ENCODE results near the gene CTDNEP1.

The CTDNEP1 gene

DNA sequence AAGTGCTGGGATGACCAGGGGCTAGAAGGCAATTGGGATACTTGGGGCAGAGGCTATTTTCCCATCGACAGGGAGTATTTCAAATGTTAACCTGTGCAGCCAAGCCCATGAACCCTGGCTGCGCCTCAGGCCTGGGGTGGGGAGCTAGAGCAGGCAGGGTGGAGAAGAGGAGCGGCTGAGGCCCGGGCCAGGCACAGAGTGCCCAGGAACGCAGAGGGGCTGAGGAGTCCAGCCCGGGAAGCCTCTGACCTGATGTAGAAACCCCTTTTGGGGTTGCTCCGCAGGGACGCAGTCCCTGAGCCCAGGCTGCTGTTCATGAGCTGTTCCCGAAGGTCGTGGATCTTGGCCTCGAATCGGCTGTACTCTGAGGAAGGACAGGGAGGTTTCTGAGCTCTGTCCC is 55.6 kb downstream of the CTDNEP1 start:
- Histone ChIP-seq H3F3A (ENCODE audit: low read depth) (no peaks in the 10 kb centered on the region), H3K4me1 (ENCODE audit: insufficient read depth, low read length, poor library complexity, severe bottlenecking) (no peaks in the 10 kb centered on the region), H3K79me2 (ENCODE audit: insufficient read depth, low read length) (no peaks in the 10 kb centered on the region), H3K27me3 (ENCODE audit: insufficient read depth, low read length, poor library complexity, severe bottlenecking) (no peaks in the 10 kb centered on the region), H3K4me3 (ENCODE audit: low read length, poor library complexity, severe bottlenecking) (no peak overlapping the region), H3K4me2 (ENCODE audit: low read depth, low read length, poor library complexity, severe bottlenecking) (no peak overlapping the region), H4K20me1 (ENCODE audit: insufficient read depth, low read length, poor library complexity, severe bottlenecking) (no peaks in the 10 kb centered on the region), H3K9me2 (replicated peaks; ENCODE audit: low read depth, low read length) (no peaks in the 10 kb centered on the region), H3K9ac (ENCODE audit: low read depth, low read length, poor library complexity, severe bottlenecking) (no peak overlapping the region), H3K9me3 (ENCODE audit: insufficient read depth, low read depth, low read length) (no peaks in the 10 kb centered on the region), H3K36me3 (ENCODE audit: insufficient read depth, low read length) (peaks cover 32% of the 10 kb centered on the region; the same call in 1 of the 2 replicates), H2AFZ (ENCODE audit: low read length) (no peak overlapping the region)
- TF ChIP-seq EZH2phosphoT487 (IDR thresholded peaks at IDR 0.05; ENCODE audit: borderline replicate concordance) = no peak
- TF ChIP-seq, protein P1, sequence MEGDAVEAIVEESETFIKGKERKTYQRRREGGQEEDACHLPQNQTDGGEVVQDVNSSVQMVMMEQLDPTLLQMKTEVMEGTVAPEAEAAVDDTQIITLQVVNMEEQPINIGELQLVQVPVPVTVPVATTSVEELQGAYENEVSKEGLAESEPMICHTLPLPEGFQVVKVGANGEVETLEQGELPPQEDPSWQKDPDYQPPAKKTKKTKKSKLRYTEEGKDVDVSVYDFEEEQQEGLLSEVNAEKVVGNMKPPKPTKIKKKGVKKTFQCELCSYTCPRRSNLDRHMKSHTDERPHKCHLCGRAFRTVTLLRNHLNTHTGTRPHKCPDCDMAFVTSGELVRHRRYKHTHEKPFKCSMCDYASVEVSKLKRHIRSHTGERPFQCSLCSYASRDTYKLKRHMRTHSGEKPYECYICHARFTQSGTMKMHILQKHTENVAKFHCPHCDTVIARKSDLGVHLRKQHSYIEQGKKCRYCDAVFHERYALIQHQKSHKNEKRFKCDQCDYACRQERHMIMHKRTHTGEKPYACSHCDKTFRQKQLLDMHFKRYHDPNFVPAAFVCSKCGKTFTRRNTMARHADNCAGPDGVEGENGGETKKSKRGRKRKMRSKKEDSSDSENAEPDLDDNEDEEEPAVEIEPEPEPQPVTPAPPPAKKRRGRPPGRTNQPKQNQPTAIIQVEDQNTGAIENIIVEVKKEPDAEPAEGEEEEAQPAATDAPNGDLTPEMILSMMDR (conservative IDR thresholded peaks at IDR 0.05; ENCODE audit: low read length) = no peak

All from Loucy (cell line).